IPS-20b (cell line): ENCODE measurements around the gene KAT2A.
A peak's percentile ranks its signal among the peaks of the same experiment; 100 is the strongest.

ENCODE experiments used
- H3K27ac ChIP-seq: one replicate; pipeline ENCODE4 v1.5.1; 2013; ENCODE audit warnings: low read length
- H3K27me3 ChIP-seq: 2 replicates; pipeline ENCODE4 v1.6.1; 2013; ENCODE audit warnings: mild to moderate bottlenecking, low read length, inconsistent platforms; ENCODE audit not compliant: insufficient read depth
- H3K36me3 ChIP-seq: 2 replicates; pipeline ENCODE4 v1.6.1; 2013; ENCODE audit warnings: low read depth, mild to moderate bottlenecking, inconsistent platforms, low read length, moderate library complexity; ENCODE audit not compliant: insufficient read depth
- H3K4me1 ChIP-seq: 2 replicates; pipeline ENCODE4 v1.6.1; 2013; ENCODE audit warnings: mild to moderate bottlenecking, control low read depth, inconsistent platforms, low read length, moderate library complexity; ENCODE audit not compliant: insufficient read depth
- H3K4me3 ChIP-seq: 2 replicates; pipeline ENCODE4 v1.5.1; 2013; ENCODE audit warnings: mild to moderate bottlenecking, low read length, inconsistent platforms
- H3K9ac ChIP-seq: 2 replicates; pipeline ENCODE4 v1.6.1; 2013; ENCODE audit warnings: low read depth, mild to moderate bottlenecking, inconsistent platforms, low read length, moderate library complexity
- H3K9me3 ChIP-seq: 2 replicates; pipeline ENCODE4 v1.6.1; 2013; ENCODE audit warnings: mild to moderate bottlenecking, low read depth, low read length, inconsistent platforms; ENCODE audit not compliant: insufficient read depth

Gene KAT2A

DNA sequence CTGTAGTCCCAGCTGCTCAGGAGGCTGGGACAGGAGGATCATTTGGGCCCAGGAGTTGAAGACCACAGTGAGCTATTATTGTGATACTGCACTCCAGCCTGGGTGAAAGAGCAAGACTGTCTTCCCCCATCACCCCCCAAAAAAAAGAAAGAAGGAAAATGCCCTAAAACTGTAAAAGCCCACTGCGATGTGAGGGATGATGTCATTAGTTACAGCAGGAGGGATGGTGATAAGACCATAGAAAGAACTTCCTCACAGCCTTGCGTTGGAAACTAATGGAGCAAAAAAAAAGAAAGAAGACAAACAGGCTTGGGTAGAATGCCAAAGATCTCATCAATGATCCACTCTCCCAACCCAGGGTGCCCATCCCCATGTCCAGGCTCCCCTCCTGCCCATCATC, 41.6 kb downstream of the KAT2A start:
- Histone ChIP-seq H3K4me3 (no peak overlapping the region), H3K27ac (no peak overlapping the region), H3K36me3 (no peaks in the 10 kb centered on the region), H3K27me3 (no peaks in the 10 kb centered on the region), H3K9ac (no peak overlapping the region), H3K9me3 (no peaks in the 10 kb centered on the region), H3K4me1 (no peaks in the 10 kb centered on the region)

DNA sequence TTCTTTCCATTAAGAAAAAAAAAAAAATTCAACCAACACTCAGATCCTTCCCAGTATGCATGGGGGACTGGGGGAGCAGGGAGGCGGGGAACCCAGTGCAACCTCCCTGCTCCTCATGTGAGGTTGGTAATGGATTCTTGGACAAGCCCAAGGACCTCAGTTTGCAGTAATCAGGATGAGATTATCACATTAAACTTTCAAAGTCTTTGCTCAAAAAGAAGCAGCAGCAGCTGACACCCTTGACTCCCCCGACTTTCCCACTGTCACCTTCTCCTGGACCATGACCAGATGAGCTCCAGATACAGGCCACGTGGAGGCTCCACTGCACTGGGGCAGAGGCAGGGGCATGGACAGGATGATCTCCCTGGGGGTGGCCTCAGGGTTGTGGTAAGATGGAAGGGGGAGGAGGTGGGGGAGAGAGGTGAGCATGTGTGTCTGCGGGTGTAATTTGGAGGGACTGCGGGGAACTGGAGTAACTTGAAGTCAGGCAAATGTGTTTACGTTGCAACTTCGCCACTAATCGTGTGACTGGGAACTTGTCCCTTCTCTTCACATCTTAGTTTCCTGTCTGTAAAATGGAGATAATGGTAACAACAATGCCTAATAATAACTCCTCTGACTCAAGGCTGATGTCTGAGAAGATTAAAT, 42.6 kb downstream of the KAT2A start:
- H3K36me3 ChIP-seq: no peaks in the 10 kb centered on the region
- no peaks in the 10 kb centered on the region for H3K4me1 ChIP-seq
- no peak overlapping the region for H3K27ac ChIP-seq
- no peak overlapping the region for H3K4me3 ChIP-seq
- H3K9ac ChIP-seq: no peak overlapping the region
- H3K9me3 ChIP-seq: no peaks in the 10 kb centered on the region
- H3K27me3 ChIP-seq: peaks cover under 1% of the 10 kb centered on the region; the same call in 1 of the 2 replicates

DNA sequence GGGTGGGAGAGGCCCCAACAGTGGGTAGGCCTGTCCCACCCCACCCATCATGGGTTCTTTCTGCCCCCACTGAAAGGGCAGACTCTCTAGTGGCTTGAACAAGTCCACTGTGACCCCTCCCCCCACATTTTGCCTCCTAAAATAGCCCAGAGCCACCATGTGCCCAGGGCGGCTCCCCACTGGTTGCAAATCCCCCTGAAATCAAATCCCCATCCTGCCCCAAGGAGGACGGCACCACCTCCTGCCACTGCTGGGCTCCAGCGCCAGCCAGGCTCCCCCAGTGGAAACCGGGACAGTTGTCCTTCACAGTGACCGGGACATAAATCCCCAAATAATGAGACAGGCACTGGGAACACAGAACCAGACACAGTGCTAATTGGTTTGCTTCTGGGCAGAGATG, 43.4 kb downstream of the KAT2A start:
- Histone ChIP-seq H3K4me1 (no peaks in the 10 kb centered on the region), H3K27me3 (peaks cover 8% of the 10 kb centered on the region), H3K27ac (no peak overlapping the region), H3K4me3 (no peak overlapping the region), H3K9me3 (no peaks in the 10 kb centered on the region), H3K9ac (no peak overlapping the region), H3K36me3 (no peaks in the 10 kb centered on the region)

DNA sequence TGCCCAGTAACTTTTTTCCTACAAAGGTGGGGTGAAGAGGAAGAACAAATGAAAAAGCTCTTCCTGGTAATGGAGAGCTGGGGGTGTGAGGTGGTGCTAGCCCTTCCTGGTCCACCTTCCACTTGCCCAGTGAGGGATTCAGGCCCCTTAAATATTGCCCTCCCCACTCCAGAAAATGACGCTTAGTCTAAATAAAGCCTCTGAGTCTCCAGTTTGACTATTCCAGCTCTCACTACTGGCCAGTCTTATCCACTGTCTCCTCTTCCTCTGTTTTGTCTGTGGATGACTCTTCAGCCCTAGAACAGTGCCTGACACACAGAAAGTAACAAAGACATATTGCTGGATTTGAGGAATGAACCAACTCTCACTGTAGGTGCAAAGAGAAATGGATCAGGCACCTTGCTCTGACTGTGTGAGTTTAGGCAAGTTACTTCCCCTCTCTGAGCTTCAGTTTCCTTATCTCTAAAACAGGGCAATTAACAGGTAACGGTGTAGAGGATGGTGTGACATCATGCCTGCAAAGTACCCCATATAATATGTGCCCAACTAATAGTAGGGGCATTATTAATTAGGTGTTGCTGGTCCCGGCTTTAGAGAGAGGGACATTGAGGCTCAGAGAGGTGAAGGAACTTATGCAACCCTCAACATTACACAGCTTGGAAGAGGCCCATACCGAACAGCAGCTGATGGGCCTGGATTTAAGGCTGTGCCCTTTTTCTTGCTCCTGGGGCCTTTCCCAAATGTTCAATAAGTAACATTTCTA, 44.2 kb downstream of the KAT2A start:
- H3K4me1 ChIP-seq: peaks cover under 1% of the 10 kb centered on the region; the same call in 1 of the 2 replicates
- no peaks in the 10 kb centered on the region for H3K36me3 ChIP-seq
- H3K27ac ChIP-seq: no peak overlapping the region
- H3K9ac ChIP-seq: no peak overlapping the region
- H3K27me3 ChIP-seq: peaks cover 15% of the 10 kb centered on the region
- H3K9me3 ChIP-seq: no peaks in the 10 kb centered on the region
- no peak overlapping the region for H3K4me3 ChIP-seq

DNA sequence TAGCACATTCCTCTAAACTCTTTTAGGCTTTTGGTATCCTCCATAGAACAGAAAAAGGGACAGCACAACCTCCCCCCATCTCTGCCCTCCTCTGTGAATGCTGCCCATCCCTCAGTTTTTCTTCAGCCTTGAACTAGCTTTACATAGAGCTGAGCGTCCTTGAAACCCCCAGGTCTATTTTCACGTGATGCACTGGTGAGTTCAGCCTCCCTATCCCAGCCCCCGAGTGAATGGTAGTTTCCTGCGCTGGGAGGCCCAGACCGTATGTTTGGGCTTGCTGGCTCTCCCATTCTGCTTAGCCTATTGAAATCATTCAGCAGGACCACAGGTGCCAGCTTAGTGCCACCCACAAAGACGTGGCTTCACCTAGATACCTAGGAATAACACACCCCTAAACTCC, 45.4 kb downstream of the KAT2A start:
- H3K9ac ChIP-seq: no peak overlapping the region
- no peaks in the 10 kb centered on the region for H3K9me3 ChIP-seq

DNA sequence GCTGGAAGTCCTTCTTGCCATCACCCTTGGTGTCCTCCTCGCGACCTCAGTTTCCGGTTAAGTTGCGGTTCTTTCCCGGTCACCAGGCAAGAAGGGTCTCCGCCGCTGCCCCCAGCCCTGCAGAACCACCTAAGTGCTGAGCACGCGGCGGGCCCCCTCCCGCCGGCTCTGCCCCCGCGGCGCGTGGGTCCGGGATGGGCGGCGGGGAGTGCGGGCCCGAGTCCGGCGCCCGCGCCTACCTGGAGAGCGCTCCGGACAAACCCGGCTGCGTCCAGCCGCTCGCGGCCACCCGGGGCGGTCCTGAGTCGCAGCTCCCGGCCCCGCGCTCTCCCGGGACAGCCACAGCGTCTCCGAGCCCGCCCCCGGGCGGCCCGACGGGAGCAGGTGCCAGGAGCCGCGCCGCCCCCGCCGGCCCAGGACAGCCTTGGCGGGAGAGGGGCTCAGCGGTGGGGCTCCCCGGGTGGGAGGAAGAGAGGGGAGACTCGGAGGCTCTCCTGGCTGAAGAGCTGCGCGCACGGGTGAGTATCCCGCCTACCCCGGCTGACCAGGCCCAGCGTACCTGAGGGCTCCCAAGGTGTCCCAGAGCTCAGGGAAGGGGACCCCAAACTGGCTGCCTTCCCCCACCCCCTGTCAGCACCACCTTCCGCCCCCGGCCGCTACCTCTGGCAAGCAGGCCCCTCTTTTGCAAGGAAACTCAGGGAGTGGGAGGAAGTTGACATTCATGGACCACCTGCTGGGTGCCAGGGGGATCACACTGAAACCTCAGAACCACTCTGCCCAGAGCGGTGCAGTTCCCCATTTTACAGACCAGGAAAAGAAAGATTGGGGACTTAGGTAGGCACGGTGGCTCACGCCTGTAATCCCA, 48.6 kb downstream of the KAT2A start:
- no peak overlapping the region; the same call in 1 of the 2 replicates for H3K9ac ChIP-seq
- H3K4me3 ChIP-seq: peak overlapping the region; percentile 70
- peaks cover 26% of the 10 kb centered on the region for H3K27me3 ChIP-seq
- no peaks in the 10 kb centered on the region for H3K36me3 ChIP-seq
- H3K4me1 ChIP-seq: peaks cover 5% of the 10 kb centered on the region; the same call in 1 of the 2 replicates
- H3K9me3 ChIP-seq: no peaks in the 10 kb centered on the region
- H3K27ac ChIP-seq: no peak overlapping the region

More for the DNA sequence above, 45.4 kb downstream of the KAT2A start:
- Histone ChIP-seq H3K27ac (no peak overlapping the region), H3K36me3 (no peaks in the 10 kb centered on the region), H3K27me3 (peaks cover 26% of the 10 kb centered on the region), H3K4me3 (no peak overlapping the region), H3K4me1 (peaks cover 5% of the 10 kb centered on the region; the same call in 1 of the 2 replicates)

DNA sequence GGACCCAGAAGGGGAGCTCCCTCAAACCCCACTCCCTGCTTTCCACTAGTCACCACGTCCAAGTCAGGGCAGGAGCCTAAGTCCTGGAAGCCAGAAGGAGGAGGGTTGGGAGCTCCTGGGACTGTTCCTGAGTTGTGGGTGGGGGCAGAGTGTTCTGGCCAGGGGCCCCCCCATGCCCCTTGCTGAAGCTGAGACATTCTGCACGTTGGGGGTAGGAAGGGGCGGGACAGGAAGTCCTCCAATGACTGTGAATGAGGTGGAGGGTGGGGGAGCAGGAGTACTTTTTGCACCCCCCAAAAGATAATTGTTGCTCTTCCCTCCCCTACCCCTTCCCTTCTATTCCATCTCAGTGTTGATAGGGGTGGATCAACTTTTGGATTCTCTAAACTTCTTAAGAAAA, 49.4 kb downstream of the KAT2A start:
- Histone ChIP-seq H3K27me3 (peaks cover 26% of the 10 kb centered on the region), H3K4me1 (peaks cover 5% of the 10 kb centered on the region; the same call in 1 of the 2 replicates), H3K36me3 (no peaks in the 10 kb centered on the region), H3K9me3 (no peaks in the 10 kb centered on the region), H3K4me3 (peak overlapping the region; percentile 70), H3K27ac (no peak overlapping the region), H3K9ac (no peak overlapping the region; the same call in 1 of the 2 replicates)

DNA sequence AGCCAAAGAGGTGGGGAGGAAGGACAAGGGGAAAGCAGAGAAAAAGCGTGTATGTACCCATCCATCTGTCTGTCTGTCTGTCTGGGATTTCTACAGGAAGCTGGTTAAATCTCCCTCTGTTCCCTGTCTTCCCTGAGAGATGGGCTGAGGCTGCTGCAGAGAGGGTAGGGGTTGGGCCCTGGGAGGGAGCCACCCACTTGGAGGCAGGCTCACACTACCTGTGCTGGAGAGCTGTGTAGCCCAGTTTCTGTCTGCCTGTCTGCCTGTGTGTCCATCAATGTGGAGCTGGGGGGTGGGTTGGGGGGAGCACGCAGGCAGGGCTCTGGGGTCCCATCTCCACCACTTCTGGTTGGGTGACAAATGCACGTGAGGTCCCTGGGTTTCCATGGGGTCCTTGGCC, 52.2 kb downstream of the KAT2A start:
- no peaks in the 10 kb centered on the region for H3K9me3 ChIP-seq
- peaks cover 5% of the 10 kb centered on the region; the same call in 1 of the 2 replicates for H3K4me1 ChIP-seq
- H3K36me3 ChIP-seq: no peaks in the 10 kb centered on the region
- no peak overlapping the region for H3K4me3 ChIP-seq
- peaks cover 26% of the 10 kb centered on the region for H3K27me3 ChIP-seq
- H3K9ac ChIP-seq: no peak overlapping the region
- no peak overlapping the region for H3K27ac ChIP-seq

DNA sequence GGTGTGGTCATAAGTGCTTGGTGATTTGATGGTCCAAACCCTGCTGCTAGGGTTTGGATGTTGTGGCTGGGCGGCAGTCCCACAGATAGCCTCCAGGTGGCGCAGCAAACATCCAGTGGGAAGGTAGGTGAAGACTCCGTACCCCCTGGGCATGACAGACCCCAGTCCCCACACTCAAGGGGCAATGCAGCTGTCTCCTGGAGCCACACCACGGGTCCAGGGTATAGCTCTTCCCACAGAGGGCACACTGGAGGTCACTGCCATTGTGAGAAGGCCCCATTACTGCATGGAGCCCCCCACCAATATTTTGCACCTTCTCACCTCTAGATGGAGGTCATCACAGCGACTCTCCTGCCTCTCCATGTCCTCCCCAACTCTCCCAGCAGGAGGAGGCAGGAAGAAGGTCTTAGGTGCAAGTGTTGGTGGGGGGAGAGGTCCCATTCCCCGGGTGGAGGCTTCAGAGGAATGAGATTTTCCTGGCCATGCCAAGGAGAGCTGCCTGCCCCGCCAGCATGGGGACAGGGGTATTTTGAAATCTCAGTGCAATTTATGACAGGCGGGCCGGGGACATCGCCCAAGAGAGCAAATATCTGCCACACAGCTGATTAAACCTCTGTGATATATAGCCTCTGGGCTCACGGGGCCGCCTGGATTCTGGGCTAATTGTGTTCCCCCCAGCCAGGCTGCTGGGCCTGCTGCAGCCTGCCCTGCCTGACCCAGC, 53.6 kb downstream of the KAT2A start:
- H3K9ac ChIP-seq: no peak overlapping the region
- H3K36me3 ChIP-seq: no peaks in the 10 kb centered on the region
- no peaks in the 10 kb centered on the region for H3K9me3 ChIP-seq
- H3K4me3 ChIP-seq: no peak overlapping the region
- no peak overlapping the region for H3K27ac ChIP-seq
- peaks cover 5% of the 10 kb centered on the region; the same call in 1 of the 2 replicates for H3K4me1 ChIP-seq
- peaks cover 15% of the 10 kb centered on the region for H3K27me3 ChIP-seq

DNA sequence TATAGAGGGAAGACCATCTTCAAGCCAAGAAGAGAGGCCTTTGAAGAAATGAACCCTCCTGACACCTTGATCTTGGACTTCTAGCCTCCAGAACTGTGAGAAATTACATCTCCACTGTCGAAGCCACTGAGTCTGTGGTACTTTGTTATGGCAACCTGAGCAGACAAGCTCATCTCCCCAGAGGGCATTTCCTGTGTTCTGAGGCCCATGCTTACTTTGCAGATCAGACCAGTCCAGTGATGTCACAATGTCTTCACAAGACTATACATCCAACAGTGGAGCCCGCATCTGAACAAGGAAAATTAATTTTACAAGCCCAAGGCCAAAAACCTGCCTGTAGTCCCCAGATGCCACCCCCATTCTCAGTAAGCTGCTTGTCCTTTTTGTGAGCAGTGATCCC, 56.0 kb downstream of the KAT2A start:
- Histone ChIP-seq H3K36me3 (no peaks in the 10 kb centered on the region), H3K4me1 (no peaks in the 10 kb centered on the region), H3K4me3 (no peak overlapping the region), H3K27ac (no peak overlapping the region), H3K27me3 (no peaks in the 10 kb centered on the region), H3K9ac (no peak overlapping the region), H3K9me3 (no peaks in the 10 kb centered on the region)
